GM19455 (cell line): ENCODE measurements around the gene TMC6.
"Not testable (repeated sequence)": the region's sequence is repeated elsewhere in the genome, so short reads cannot be mapped to it uniquely, and the experiment has no call there.

ENCODE experiments used
- ATAC-seq: cut with Tn5 transposase; IDR thresholded peaks from one replicate; pipeline ENCODE4 v1.9.1; 2021; ENCODE audit not compliant: unreplicated experiment

Gene TMC6, protein sequence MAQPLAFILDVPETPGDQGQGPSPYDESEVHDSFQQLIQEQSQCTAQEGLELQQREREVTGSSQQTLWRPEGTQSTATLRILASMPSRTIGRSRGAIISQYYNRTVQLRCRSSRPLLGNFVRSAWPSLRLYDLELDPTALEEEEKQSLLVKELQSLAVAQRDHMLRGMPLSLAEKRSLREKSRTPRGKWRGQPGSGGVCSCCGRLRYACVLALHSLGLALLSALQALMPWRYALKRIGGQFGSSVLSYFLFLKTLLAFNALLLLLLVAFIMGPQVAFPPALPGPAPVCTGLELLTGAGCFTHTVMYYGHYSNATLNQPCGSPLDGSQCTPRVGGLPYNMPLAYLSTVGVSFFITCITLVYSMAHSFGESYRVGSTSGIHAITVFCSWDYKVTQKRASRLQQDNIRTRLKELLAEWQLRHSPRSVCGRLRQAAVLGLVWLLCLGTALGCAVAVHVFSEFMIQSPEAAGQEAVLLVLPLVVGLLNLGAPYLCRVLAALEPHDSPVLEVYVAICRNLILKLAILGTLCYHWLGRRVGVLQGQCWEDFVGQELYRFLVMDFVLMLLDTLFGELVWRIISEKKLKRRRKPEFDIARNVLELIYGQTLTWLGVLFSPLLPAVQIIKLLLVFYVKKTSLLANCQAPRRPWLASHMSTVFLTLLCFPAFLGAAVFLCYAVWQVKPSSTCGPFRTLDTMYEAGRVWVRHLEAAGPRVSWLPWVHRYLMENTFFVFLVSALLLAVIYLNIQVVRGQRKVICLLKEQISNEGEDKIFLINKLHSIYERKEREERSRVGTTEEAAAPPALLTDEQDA

DNA sequence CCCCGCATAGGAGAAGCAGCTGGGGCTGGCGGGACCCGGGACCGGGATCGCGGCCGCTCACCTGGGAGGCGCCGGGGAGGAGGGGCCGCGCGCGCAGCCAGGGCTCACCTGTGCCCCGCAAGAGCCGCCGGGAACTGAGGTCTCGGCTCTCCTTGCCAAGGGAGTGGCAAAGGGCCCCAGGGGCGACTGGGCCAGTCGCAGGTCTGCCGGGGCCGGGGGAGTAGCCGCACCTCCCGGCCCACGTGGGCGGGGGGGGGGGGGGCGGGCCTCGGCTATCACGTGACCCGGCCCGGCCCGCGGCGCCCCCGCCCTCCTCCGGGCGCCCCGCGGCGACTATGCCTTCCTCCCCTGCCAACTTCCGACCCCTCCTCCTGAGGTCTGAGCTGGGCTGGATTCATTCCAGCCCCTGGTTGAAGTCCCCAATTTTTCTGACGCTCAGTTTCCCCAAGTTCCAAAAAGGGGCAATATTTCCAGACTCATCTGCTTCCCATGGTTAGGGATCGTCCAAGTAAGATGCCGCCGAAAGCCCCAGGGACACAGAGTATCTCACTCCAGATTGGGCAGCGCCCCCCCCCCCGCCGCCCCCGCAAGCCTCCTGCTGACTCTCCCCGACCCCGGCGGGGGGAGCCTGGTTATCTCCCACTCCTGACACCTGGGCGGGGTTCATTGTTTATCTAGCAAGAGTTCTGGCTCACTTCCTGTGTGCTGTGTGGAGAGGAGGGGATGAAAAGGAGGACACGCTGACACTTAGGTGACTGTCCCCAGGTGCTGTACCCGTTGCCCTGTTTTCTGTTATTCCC is at the start of gene TMC6:
Gene TMC6 (minus strand): TSS at position 205 of the 800 bp plus-strand sequence. CDS start 1,923 bp downstream, outside the sequence.
- no peak for ATAC-seq

- no peak for ATAC-seq
Observed at GRCh38 chr17:78176548-78177025, 48.0 kb upstream of the TMC6 start.

- ATAC-seq = no peak
Observed at GRCh38 chr17:78175643-78175981, 47.1 kb upstream of the TMC6 start.

GRCh38 chr17:78174870-78175642 is 46.5 kb upstream of the TMC6 start:
- no peak for ATAC-seq

- ATAC-seq = no peak
Observed at GRCh38 chr17:78174346-78174869, 45.9 kb upstream of the TMC6 start.

DNA sequence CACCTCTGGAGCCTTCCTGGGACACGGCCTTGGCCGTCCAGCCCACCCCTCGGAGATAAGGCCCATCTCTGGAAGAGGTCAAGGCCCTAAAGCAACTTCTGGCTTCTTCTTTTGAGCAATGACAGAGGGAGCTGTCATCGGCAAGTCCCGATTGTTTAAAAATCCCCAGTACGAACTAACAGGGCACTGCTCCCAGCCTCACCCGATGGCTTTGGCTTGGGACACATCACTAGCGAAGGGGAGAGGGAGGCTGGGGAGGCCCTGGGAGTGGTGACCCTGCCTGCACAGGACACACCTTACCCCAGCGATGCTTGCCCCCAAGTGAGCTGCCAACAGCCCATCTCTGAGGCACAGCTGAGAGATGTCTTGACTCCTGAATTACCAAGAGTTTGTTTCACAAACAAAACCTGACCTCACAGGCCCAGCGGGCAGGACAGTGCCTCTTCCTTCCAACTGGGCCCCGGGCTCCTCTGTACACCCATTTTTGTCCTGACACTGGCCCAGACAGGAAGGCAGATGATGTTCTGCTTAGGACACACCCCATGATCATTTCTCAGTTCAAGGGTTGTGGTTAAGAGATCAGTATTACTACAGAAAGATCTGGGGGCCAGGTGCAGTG is 44.7 kb upstream of the TMC6 start:
- no peak for ATAC-seq

- no peak for ATAC-seq
Observed at GRCh38 chr17:78172249-78173051, 43.9 kb upstream of the TMC6 start.

DNA sequence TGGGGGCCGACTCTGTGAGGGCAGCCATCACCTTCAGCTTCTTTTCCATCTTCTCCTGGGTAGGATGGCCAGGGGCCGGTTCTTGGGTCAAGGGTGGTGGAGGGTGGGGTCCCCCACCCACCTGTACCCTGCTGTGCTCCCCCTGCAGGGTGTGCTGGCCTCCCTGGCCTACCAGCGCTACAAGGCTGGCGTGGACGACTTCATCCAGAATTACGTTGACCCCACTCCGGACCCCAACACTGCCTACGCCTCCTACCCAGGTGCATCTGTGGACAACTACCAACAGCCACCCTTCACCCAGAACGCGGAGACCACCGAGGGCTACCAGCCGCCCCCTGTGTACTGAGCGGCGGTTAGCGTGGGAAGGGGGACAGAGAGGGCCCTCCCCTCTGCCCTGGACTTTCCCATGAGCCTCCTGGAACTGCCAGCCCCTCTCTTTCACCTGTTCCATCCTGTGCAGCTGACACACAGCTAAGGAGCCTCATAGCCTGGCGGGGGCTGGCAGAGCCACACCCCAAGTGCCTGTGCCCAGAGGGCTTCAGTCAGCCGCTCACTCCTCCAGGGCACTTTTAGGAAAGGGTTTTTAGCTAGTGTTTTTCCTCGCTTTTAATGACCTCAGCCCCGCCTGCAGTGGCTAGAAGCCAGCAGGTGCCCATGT is 43.2 kb upstream of the TMC6 start:
- not testable (repeated sequence) for ATAC-seq

- ATAC-seq = no peak
Observed at GRCh38 chr17:78170692-78171590, 42.4 kb upstream of the TMC6 start.

DNA sequence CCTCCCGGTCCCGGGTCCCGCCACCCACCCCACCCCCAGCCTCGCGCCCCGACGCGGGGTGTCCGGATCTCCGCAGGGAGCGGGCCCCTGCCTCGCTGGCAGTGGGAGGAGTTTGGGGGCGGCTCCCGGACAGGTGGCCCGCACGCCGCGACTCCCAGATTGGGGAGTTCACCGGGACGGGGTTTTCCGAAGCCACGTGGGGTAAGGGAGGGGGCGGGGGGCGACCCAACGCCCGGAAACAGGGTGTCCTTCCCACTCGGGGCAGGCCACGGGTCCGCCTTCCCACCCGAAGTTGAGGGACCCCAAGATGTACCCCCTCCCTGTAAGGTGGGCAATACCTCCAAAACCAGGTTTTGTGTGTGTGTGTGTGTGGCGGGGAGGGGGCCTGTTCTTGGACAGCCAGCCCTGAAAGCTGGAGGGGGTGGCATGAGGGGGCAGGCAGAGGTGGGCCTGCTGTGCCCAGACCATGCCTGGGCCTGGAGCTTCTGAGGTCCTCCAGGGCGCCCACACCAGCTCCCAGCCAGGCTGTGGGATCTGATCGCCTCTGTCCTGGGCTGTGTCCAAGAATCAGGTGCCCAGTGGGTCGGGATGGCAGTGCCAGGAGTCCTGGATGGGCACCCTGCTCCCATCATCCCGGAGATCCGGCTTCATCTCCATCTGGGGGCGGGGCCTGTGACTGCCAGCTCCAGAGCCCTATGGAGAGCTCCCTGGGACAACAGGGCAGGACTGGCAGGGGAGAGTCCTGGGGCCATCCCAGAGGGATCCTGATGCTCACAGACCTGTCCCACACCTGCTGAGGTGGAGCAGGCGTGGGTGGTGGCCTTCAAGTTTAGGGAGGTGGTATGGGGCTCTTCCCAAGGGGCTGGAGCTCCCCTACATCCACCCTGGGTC is 40.6 kb upstream of the TMC6 start:
- ATAC-seq = no peak

DNA sequence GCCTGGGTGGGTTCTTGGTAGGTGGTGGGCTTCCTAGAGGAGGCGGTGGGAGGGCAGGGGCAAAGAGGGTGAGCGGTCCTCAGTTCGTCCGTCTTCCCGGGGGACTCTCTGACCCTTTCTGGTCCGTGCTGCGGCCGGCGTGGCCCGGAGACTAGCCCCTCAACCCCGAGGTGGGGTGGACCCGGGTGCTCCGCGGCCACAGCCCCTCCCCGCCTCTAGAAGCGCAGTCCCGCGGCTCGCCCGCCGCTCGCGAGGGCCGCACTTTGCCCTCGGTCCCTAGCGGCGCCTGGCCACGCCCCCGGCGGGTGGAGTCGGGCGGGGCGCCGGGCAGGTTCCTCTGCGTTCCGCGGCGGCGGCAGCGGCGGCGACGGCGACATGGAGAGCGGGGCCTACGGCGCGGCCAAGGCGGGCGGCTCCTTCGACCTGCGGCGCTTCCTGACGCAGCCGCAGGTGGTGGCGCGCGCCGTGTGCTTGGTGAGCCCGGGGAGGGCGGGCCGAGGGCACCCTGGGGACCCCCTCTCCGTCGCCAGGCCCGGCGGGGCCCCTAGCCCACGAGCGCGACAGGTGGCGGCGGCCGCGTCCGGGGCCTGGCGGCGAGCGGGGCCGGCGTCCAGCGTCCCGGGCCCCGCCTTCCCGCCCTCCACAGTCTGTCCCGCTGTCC is 39.8 kb upstream of the TMC6 start, which contains the start of gene SYNGR2:
Gene SYNGR2 (plus strand): TSS at position 340 of the 661 bp plus-strand sequence. CDS start 36 bp downstream, at position 376.
- ATAC-seq = no peak

DNA sequence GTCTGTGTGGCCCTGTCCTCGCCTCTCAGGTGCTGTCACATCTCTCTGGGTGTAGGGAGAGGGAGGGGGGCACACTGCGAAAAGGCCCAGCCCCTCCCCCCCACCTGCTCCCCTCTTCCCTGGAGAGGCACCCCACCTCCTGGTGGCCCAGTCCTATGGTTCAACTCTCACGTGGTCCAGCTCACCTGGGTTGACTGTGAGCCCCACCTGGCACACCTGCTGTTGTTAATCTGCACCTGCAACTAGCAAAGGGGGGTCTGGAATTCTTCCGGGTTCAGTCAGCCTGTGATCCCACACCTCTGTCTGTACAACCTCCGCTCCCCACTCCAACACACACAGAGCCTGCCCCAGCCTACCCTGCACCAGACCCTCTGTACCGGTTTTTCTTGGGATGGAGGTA is 37.9 kb upstream of the TMC6 start:
- no peak for ATAC-seq

GRCh38 chr17:78164748-78165607 is 36.4 kb upstream of the TMC6 start:
- ATAC-seq = no peak

DNA sequence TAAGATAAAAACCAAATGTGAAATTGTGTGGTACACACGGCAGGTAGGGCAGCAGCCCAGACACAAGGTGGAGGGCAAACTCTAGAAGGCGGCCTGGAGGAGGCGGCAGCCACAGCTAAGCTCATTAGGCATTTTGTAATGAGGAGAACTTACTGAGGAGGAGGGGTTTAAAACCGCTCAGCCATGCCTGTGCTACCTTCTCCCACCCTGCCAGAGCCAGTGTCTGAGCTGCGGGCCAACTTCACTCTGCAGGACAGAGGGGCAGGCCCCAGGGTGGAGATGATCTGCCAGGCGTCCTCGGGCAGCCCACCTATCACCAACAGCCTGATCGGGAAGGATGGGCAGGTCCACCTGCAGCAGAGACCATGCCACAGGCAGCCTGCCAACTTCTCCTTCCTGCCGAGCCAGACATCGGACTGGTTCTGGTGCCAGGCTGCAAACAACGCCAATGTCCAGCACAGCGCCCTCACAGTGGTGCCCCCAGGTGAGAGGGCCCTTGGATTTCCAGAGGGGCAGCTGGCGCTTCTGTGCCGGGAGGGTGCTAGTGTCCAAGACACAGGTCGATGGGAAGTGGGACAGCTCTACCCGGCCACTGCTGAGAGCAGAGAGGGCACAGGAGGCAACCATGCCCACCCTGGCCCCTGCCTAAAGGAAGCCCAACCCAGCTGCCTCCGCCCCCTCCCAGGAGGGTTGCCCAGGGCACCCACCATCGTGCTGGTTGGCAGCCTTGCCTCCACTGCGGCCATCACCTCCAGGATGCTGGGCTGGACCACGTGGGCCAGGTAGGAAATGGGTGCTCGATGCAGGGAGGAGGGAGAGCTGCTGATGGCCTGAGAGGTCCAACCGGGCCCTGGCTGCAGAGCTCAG is 35.6 kb upstream of the TMC6 start:
- no peak for ATAC-seq
